NB4 (cell line): ENCODE measurements around the gene SLCO3A1.

Experiments
- CTCF ChIP-seq: IDR thresholded peaks from one replicate; pipeline ENCODE4 v1.5.1; 2012; ENCODE audit warnings: low read depth, low read length
- MAX ChIP-seq: IDR thresholded peaks from 2 replicates; pipeline ENCODE4 v1.6.1; 2011; ENCODE audit warnings: low read depth, low read length
- MYC ChIP-seq: IDR thresholded peaks from 2 replicates; pipeline ENCODE4 v1.6.1; 2011; ENCODE audit warnings: low read depth, low read length
- POLR2A ChIP-seq: IDR thresholded peaks from 2 replicates; pipeline ENCODE4 v1.6.1; 2011; ENCODE audit warnings: mild to moderate bottlenecking; ENCODE audit not compliant: insufficient read length; ENCODE audit errors: extremely low read depth

- no peak for TF ChIP-seq CTCF
- TF ChIP-seq POLR2A: no peak
- TF ChIP-seq MYC: no peak
- TF ChIP-seq MAX: no peak
Observed at GRCh38 chr15:92123962-92124656, 270.6 kb downstream of the SLCO3A1 start.
